NCI-H82 treated with DMSO at 0.1 percent for 48 hours (cell line): ENCODE results near the gene APBA2.

Experiments used
- DNase-seq: peaks from one replicate; lab custom pipeline; 2025; ENCODE audit not compliant: unreplicated experiment; lab: John Stamatoyannopoulos, UW

Gene APBA2

GRCh38 chr15:28955160-28955992 lies 69.6 kb downstream of the APBA2 start:
- no peak for DNase-seq

- no peak for DNase-seq
Measured at GRCh38 chr15:28955993-28956421, 70.2 kb downstream of the APBA2 start.

DNA sequence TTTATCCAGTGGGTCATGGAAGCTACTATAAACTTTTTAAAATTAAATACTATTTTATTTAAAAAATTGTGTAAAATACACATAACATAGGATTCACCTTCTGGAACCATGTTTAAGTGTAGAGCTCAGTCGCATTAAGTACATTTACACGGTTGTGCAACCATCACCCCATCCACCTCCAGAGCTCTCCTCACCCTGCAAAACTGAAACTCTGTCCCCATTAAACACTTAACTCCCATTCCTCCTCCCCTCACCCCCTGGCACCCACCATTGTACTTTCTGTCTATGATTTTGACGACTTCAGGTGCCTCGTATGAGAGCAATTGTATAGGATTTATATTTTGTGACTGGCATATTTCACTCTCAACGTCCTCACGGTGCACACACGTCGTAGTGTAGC lies 70.7 kb downstream of the APBA2 start:
- no peak for DNase-seq

DNA sequence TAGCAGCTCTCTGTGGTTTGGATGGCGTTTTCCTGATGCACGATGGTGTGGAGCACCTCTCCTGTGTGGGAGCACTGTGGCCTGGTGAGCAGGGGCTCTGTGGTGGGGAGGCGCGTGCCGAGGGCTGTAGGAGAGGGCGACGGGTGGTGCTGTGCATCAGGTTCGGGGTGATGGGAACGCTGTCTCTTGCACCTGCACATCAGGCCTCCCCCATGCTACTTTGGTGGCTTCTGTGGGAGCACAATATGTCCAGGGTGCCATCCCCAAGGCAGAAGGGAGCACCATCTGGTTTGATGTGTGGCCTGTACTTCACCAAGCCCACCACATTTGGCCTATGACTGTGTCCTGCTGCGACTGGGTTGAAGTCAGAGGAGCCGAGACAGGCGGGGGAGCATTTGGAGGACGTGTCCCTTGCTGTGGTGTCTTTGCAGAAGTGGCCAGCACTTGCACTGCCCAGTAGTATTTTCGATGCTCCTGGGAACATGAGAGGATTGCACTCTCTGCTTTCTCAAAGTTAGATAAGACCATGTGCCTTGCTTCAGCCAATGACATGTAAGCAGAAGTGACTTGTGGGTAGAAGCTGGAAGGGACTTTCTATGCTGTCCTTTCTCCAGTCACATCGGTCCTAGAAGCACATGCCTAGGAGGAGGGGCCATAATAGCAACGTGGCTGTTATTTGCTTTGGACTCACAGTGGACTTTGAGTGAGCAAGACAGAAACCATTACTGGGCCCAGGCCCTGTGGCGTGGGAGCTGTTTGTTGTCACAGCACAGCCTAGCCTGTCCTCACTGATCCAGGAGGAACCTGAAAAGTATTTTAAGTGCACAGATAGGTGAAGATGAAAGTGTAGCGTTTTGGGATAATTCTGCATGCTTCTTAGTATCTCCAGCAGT lies 72.1 kb downstream of the APBA2 start:
- DNase-seq = no peak

DNA sequence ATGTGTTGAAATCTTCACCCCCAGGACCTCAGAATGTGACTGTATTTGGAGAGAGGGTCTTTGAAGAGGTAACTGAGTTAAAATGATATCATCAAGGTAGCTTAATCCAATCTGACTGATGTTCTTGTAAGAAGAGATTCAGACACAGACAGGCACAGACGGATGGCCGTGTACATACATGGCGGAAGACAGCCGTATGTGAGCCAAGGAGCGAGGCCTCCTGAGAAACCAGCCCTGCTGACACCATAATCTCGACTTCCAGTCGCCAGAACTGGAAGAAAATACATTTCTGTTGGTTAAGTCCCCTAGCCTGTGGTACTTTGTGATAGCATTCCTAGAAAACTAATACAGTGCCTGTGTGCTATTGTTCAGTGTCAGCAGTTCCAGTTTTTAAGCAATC lies 73.6 kb downstream of the APBA2 start:
- no peak for DNase-seq

DNA sequence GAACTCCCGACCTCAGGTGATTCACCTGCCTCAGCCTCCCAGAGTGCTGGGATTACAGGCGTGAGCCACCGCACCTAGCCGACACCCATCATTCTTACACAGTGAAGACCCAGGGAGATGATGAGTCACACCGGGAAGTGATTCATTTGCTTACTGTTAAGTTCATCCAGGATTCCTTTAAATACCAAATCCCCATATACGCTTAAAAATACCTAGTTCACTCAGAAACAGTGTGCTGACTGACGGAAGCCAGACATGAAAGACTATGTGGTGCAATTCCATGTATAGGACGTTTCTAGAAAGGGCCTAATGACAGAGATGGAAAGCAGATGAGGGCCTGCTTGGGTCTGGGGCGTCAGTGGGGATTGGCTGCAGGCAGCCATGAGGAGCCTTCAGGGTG lies 75.2 kb downstream of the APBA2 start:
- DNase-seq = no peak

DNA sequence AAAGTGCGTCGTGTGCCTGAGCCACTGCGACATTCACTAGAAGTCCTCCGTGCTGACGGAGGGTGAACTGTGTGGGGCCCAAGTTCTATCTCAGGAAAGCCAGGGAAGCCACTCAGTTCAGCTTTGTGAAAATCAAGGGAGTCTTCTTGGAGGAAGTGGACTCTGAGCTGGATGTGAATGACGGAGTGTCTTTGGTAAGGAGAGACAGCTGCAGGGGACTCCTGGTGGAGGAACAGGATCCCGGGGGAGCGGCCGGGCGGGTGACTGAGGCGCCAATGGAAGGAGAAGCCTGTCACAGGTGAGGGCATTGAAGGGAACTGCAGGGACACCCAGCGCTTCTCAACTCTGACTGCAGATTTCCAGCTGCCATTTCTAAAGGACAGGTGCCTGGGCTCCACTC lies 75.6 kb downstream of the APBA2 start:
- DNase-seq = no peak

DNA sequence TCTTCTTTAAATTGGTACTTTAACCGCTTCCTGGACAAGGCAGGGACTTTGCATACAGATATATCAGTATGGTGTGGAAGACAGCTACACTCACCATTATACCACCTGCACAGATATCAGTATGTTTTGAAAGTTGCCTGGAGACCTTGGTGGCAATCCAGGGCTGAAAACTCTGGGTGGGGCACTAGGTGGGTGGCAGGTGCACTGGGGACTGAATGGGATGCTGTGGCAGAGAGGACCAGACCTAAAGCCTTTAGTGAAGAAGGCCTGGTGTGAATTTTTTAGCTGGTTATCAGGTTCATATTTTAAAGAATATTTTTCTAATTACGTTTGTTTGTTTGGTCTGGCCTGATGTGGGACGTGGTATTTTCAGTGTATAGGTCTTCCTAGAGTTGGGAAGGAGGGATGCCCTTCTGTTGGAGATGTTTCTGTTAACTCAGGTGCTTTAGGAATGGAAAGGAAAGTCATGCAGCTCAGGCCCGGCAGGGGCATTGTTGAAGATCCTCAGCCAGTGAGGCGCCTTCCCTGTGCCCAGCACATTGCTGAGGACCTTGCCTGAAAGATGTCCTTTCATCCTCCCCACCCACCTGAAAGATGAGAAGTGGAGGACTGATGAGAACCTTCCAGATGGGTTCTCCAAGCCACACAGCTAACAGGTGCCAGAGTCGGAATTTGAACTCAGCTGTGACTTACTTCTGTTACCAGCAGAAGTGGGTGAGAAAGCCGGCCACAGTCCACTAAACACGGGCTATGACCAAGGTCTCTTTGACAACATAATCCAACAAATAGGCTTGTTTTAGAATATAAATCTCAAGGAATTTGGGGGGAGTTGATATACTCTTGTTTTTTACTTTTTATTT lies 77.3 kb downstream of the APBA2 start:
- no peak for DNase-seq

DNA sequence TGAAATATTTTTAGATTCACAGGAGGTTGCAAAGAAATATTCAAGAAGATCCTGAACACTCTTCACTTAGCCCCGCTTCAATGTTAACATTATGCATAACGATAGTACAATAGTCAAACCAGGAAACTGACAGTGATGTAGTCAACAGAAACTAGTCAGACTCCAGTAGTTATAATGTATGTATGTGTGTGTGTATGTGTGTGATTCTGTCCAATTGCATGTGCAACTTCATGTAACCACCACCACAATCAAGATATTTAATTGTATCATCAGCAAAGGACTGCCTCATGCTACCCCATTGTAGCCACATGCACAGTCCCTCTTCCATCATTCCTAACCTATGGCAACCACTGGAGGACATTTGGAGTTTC lies 77.9 kb downstream of the APBA2 start:
- DNase-seq = no peak

GRCh38 chr15:28964098-28964497 lies 78.3 kb downstream of the APBA2 start:
- DNase-seq = no peak

DNA sequence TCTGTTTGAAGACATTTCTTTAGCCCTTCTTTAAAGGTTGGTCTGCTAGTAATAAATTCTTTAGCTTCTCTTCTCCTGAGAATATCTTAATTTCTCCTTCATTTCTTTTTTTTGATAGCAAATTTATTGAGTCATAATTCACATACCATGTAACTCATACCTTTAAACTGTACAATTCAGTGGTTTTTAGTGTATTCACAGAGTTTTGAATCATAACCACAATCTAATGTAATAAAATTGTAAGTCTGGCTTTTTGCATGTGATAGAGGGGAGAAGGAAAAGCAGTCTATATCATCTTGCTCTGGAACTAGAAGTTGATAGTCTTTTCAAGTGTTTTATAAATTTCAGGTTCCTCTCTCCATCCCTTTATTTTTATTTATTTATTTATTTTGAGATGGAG lies 81.3 kb downstream of the APBA2 start:
- DNase-seq = no peak

GRCh38 chr15:28967990-28968389 lies 82.2 kb downstream of the APBA2 start:
- DNase-seq = no peak

DNA sequence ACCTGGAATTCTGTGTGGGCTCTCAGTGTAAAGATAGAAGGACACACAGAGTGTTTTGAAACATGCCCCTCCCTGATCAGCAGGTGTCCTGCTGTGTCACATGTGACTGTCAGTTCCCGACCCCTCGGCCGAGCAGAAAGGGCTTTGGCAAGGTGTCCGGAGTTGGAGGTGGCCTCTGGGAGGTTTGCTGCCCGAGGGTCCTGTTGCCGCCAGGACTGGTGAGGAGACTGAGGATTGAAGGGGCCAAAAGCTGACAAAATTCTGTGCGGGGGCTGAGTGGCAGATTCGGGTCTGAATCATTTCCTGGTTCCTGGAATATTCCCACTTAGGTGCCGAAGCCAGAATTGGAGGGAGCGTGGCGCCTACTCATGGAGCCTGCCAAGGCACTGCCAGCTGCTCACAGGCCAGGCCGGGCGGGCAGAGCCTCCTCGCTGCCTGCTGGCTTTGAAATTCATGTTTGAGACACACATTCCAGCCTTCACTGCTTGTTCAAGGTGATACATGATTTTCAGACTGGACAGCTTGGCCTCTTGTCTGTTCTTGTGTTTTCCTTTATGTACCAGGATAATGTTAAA lies 83.8 kb downstream of the APBA2 start:
- no peak for DNase-seq

- DNase-seq = no peak
Measured at GRCh38 chr15:28974142-28974541, 88.4 kb downstream of the APBA2 start.

GRCh38 chr15:28975766-28976179 lies 90.0 kb downstream of the APBA2 start:
- DNase-seq = peak; percentile 3

GRCh38 chr15:28977377-28978010 lies 91.7 kb downstream of the APBA2 start:
- no peak for DNase-seq

GRCh38 chr15:28978011-28978378 lies 92.2 kb downstream of the APBA2 start:
- no peak for DNase-seq

GRCh38 chr15:28978661-28979060 lies 92.9 kb downstream of the APBA2 start:
- no peak for DNase-seq

DNA sequence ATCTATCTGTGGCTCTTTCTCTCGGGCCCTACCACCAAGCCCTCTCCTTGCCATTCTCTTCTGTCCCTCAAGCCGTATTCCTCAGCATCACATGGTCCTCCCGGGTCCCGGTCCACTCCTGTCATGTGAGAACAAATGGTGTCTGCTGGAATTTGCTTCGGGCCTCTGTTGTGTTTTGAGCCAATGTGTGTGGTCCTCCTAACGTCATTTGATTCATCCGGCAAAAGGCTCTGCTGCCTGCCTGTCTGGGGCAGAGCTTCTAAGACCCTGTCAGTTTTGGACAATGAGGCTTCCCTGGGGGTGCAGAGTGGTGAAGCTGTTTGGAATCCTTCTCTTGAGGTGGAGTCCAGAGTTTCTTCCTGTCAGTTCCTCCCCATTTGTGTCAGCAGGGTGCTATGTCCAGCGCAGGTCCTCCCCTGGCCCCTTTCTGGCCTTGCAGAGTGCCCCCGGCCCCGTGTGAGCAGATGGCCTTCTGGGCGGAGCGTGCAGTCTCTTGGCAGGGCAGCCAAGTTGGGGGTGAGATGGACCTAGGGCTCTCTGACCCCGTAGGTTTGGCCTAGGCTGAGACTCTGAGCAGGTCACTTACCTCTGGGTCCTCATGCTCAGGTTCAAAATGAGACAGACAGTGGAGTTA lies 93.6 kb downstream of the APBA2 start:
- no peak for DNase-seq
